NCI-H146 (cell line): ENCODE measurements around the gene CDR2L.
A peak's percentile ranks its signal among the peaks of the same experiment; 100 is the strongest.

ENCODE experiments used
- DNase-seq: peaks from one replicate; lab custom pipeline; 2025; lab: John Stamatoyannopoulos, UW

The CDR2L gene

GRCh38 chr17:74987418-74987908, at the start of gene CDR2L:
TSS of gene CDR2L (plus strand) at chr17:74987632. CDS start at chr17:74988044, 412 bp downstream.
- peak; percentile 94 for DNase-seq

DNA sequence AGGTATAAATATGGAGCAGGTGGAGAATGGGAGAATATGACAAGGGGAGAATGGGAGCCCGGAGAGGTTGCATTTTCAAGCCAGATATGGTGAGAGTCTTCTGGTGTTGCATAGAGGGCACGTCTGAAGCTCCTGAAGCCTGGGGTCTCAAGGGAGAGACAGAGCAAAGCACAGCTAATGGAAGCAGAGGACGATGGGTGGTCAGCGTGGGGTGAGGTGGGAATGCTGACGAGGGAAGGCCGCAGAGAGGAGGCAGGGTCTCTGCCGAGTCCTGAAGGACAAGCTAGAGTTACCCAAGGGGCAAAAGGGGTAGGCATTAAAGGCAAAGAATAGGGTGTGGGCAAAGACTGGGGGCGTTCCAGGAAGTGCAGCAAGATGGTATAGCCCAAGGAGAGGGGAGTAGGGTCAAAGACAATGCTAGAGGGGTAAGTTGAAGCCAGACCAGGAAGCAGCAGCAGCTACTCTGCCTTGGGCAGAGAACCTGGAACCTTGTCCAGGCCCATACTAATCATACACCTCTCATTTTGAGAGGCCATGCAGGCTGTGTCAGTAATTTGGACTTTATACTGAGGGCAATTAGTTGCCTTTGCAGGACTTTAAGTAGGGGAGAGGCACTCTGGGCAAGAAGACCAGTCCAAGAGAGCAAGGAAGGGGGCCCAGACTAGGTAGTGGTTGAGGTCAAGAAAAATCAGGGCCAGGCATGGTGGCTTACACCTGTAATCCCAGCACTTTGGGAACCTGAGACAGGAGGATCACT, 49.1 kb upstream of the CDR2L start:
- DNase-seq: no peak

DNA sequence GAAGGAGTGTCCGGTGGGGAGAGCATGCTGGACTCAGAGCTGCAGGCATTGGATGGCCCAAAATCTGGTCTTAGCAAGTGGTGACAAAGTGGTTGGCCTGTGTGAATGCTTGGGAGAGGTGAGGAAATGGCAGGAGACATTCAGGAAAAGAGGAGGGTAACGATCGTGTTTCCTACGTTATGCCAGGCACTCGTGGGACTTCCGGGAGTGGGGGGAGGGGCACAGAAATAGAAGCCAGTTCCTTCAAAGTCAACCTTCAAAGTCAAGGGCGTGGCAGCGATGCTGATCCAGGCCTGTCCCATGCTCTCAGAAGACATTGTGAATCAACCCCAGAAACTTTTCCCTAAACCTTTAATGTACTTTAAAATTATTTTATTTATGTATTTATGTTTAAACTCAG, 47.9 kb upstream of the CDR2L start:
- no peak for DNase-seq

GRCh38 chr17:74941128-74941725, 46.2 kb upstream of the CDR2L start:
- DNase-seq: no peak

DNA sequence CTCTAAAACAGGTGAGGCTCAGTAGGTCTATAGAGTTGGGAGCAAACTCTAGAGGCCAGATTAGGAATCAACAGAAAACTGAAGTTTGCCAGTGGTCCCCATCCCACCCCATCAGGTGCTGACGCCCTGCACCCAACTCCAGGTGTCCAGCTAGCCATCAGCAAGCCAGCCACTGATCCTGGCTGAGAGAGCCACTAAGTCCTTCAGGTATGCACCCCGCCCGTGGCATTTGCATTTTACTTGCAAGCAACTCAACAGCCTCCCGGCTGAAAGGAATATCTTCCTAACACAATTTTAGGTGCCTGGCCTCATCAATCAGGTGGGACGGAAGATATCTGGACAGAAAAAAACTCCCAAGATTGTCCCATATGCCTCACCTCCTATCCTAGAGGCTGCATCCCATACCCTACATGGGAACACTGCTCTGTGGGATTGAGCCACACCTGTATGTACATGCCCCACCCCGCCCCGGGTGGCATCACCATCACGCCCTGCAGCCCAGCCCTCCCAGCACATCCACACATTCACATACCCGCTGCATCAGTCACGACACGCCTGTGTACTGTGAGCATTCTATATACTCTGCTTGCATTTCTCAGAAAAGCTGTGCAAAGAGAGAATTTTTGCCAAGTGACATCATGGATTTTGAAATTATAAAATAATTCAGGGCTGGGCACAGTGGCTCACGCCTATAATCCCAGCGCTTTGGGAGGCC, 43.5 kb upstream of the CDR2L start:
- DNase-seq: no peak

DNA sequence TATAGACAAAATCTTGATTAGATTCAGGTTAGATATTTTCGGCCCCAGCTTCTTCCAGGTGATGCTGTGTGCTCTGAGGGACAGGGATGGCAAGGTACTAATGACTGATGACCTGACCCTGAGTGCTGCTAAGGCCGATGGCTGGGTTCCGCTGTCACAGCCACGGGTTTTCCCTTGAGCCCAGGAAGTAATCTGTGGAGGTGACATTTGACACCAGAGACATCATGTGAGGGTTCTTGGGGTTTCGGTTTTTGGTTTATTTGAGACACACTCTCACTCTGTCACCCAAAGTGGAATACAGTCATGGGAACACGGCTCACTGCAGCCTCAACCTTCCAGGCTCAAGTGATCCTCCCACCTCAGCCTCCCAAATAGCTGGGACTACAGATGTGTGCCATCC, 41.9 kb upstream of the CDR2L start:
- DNase-seq: no peak

GRCh38 chr17:74946641-74947040, 40.8 kb upstream of the CDR2L start:
- DNase-seq: no peak

GRCh38 chr17:74947041-74947754, 40.2 kb upstream of the CDR2L start:
- DNase-seq: no peak

GRCh38 chr17:74949455-74950115, 37.8 kb upstream of the CDR2L start:
- DNase-seq: no peak

- peak; percentile 70 for DNase-seq
Observed at GRCh38 chr17:74950207-74950606, 37.2 kb upstream of the CDR2L start.

- no peak for DNase-seq
Observed at GRCh38 chr17:74951065-74951464, 36.4 kb upstream of the CDR2L start.

GRCh38 chr17:74951680-74952421, 35.6 kb upstream of the CDR2L start:
- no peak for DNase-seq

DNA sequence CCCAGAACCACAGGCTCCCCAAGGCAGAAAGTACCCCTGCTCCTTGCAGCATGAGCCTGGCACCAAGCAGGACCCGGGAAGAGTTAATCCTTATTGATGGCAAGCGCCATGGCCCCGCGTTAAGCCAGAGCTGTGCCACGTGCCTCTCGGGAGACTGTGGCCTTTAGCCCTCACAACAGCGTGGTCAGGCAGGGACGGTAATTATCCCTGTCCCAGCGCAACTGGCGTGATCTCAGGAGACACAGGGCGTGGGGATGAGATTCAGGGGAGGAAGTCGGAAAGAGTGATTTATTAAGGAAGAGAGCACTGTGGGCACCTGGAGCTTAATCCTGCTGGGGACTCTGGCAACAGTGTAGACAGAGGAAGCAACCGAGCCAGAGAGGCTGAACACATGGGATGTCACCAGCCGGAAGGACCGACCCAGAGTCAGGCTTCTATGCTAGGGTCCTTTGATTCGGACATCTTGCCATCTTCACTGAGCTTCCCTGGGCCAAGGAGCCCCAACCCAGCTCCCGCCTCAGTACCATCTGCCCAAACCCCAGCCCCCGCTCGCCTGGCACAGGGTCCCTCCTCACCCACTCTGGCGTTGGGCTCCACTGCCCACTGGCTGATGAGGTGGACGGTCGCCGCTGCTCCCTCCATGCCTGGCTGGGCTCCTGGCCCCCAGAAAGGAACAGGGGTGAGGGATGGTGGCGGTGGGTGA, 34.9 kb upstream of the CDR2L start:
- DNase-seq: no peak

DNA sequence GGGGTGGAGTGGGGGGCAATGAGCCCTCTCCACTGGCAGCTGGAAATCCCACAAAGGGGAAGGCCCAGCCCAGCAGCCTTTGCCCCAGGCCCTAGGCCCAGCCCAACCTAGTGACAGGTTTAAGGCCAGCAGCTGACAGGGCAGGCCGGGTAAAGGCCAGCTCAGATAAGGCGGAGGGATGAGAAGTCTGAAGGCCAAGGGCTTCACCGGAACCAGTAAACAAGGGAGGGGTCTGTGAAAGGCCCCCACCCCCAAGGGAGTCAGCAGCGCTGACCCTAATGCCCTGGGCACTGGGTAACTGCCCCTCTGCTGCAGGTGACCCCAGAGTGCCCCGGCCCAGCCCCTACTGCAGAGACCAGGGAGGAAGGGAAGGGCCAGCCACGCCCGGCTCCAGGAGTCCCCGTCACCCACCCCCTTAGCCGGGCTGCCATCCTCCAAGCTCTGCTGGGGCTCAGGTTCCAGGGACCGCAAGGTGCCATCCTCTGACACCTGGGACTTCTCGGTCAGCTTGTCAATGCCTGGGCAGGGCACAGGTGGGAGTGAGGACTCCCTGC, 34.2 kb upstream of the CDR2L start:
- DNase-seq: no peak

DNA sequence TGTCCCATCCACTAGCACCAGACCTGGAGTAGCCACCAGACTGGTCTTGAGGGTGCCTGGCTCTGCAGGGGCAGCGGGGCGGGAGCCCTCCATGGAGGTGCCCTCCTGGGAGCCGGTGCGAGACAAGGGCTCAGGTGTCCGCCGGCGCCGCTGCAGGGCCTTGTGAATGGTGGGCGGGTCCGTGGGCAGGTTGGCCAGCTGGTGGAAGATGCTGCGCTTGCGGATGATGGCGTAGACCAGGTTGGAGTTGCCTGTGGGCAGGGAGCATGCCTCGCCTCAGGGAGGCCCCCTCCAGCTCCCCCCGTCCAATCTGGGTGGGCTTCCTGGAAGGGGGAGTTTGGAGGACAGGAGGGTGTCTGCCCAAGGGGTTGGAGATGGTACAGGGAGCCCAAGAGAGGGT, 33.3 kb upstream of the CDR2L start:
- no peak for DNase-seq

DNA sequence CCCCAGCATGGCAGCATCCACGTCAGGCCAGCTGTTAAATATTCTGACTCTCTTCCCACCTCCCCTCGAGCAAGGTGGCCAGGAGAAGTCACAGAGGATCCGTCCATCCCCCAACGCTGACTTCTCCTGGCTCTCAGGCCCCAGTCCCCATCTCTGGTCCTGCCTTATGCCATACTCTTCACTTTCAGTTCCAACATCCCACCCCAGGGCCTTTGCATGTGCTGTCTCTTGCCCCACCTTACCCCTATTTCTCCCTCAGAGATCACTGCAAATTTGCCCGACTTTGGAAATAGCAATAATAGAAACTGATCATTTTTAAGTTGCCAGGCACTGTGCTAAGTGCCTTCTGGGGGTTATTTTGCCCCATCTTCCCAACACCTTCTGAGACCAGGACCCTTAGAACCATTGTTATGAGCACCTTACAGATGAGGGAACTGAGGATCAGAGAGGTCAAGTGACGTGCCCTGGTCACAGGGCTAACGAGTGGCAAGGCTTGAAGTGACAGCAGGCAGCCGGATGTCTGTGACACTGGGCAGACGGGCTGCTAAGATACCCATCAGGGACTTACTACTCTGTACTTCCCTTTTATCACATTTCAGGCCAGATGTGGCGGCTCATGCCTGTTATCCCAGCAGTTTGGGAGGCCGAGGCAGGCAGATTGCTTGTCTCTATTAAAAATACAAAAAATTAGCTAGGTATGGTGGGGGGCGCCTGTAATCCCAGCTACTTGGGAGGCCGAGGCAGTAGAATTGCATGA, 32.6 kb upstream of the CDR2L start:
- no peak for DNase-seq

GRCh38 chr17:74956093-74956492, 31.3 kb upstream of the CDR2L start:
- no peak for DNase-seq

DNA sequence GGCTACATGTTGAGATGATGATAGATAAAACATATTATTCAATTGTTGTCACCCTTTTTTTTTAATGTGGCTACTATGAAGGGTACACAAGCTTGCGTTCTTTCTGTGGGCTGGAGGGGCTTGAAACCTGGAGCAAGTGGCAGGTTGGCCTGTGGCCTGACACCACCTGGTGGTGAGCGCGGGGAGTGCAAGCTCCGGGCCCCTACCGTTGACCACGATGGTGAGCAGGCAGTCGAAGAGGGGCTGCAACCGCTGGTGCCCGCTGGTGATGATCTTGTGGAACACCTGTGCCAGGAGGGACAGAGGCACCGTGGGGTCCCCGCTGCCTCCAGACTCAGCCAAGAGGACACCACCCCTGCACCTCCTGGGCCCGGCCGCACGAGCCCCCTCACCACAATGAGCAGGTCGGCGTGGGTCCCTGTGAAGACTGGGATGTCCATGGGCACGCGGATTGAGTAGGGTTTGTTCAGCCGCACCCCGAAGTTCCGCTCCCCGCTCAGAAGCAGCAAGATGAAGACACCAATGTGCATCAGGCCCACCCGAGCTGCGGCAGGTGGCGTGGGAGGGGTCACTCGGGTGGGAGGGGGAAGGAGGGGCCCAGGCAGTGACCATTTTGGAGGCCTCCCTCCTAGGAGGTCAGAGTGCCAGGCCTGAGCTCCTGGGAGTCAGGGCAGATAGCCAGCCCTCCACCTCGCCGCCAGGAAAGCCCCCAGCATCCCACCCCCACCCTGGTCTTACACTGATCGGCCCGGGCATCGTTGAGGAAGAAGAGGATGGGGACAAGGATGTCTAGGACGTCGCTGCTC, 29.3 kb upstream of the CDR2L start:
- peak; percentile 48 for DNase-seq
